GM21825 (cell line): ENCODE results near the gene TCERG1L.

Experiments
- ATAC-seq: cut with Tn5 transposase; IDR thresholded peaks from one replicate; pipeline ENCODE4 v1.9.1; 2021; ENCODE audit warnings: mild to moderate bottlenecking, moderate library complexity; ENCODE audit not compliant: unreplicated experiment

Gene TCERG1L

DNA sequence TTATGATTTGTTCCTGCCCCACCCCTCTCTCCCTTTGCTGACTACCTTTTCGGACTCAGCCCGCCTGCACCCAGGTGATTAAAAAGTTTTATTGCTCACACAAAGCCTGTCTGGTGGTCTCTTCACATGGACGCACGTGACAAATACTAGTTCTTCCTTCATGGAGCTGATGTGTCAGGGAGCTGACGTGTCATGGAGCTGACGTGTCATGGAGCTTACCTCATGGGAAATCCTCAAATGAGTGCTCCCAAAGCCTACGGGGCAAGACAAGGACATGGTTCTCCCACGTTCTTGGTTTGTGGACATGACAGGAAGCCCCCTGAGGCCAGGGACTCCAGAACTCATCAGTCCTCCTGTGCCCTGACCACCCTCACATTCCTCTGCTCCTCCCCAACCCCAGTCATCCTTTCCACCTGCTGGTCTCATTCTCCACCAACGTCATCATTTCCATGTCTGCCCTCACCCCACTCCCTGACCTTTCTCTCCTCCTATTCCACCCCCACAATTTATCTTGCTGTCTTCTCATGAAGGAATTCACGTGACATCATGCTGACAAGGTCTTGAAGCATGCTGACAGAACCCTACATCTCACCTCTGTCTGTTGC lies 261.3 kb downstream of the TCERG1L start:
- no peak for ATAC-seq

DNA sequence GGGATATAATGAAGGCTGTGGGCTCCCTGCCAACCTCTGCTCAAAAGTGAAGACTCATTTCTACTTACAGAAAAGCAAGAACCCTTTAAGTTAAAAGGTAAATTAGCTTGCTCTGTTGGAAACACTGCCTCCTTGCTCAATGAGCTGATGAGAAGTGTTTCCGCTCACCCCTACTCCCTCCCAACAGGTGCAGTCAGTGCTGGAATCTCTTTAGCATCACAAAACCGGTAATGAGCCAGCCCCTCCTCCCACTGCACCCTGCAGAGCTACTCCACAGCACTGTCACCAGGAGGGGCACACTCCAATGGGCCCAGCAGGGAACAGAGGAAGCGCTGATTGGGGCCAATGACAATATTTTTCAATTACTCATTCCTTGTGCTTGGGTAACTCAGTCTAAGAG lies 262.5 kb downstream of the TCERG1L start:
- ATAC-seq, result no peak

DNA sequence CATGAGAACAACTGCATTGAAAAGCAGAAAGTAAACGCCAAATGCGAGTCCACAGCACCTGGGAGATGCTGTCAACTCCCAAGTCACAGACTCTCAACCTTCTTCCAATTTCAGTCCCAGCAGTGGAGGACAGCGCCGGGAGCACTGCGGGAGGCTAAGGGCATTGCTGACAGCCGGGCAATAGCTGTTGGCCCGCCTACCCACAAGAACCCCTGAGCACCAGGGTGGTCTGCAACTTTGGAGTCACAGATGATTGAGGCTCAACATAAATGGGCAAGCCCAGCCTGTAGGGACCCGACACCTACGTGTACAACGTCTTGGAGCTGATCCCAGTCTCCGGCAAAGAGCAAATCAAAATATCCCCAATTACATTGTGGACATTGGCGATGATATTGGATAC lies 262.9 kb downstream of the TCERG1L start:
- ATAC-seq, result no peak

DNA sequence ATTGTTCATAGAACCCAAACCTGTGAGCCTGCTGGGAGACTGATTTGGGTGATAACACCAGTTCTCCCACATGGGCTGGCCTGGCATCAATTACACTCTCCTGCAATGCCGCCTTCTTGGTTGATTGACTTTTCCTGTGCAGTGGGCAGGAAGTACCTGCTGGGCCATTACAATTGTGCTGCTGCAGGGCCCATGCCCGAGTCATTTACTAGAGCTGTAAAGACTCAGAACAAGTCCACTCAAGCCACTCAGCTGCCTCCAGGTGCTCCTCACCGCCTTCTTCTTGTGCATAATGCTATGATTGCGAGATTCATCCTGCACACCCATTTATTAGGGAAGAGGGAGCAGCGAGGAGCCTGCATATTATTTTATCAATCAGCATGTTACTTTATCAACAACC lies 264.0 kb downstream of the TCERG1L start:
- ATAC-seq, result no peak

DNA sequence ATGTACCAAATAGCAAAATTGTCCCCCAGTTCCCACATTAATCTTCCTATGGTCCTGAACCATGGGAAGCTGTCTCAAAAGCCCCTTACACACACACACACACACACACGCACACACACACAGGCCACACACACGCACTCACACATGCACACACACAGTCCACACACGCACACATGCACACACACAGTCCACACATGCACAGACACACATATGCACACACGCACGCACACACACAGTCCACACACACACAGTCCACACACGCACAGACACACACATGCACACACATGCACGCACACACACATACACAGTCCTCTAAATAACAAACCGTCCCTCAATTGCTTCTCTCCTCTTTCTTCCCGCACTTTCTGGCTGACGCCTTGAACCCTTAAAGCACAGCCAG lies 265.3 kb downstream of the TCERG1L start:
- no peak for ATAC-seq

DNA sequence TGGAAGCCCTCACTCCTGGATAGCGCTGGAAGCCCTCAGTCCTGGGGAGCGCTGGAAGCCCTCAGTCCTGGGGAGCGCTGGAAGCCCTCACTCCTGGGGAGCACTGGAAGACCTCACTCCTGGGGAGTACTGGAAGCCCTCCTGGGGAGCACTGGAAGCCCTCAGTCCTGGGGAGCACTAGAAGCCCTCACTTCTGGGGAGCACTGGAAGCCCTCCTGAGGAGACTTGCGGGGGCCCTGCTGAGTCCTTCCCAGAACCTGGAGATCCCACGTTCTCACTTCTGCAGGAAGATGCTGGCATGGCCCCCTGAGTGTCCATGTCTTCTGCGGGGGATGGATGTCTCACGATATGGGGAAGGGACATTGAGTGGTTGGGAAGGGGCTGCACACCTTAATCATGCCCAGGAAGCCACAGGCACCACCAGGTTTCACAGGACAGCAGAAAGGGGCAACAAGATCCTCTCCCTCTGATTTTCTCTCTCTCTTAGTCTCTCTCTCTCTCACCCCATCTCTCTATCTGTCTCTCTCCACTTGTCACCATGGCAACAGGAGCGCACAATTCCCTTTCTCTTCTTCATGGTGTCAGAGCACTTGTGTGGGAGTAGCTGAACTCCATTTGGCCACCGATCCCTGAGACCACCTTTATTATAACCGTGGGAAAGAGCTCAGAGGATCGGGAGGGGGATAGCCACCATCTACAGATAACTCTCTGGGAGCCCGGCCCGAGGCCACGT lies 267.0 kb downstream of the TCERG1L start:
- ATAC-seq, result no peak

DNA sequence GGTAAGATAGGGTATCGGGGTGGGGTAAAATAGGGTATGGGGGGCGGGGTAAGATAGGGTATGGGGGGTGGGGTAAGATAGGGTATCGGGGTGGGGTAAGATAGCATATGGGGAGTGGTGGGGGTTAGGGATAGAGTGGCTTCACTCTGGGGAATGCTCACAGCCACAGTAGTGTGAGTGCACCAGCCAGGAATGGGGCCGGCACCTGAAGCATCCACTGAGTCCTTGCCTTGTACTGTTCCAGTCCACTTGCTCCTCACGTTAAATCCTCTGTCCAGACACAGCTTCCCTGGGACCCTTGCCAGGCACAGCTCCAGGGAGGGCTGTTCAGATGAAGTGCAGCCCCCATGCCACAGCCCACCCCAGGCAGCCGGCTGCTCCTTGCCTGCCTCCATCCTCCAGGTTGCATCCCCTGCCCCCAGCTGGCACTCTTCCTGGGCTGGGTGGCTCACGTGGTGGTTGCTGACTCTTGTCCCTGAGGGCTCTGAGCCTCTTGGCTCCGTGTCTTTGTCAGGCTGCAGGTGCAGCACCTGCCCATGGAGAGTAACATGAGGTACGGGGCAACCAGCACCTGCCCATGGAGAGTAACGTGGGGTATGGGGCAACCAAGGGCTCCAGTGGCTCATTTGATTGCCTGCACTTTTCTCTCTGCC lies 268.4 kb downstream of the TCERG1L start:
- ATAC-seq, result no peak
